HEK293 (cell line): Measurements from ENCODE around the gene PRKCE.

Experiments used
- CTCF ChIA-PET: fragments of 350-600 bp; formaldehyde crosslinking; extraction: SDS; loops from one replicate; lab custom pipeline; 2021; ENCODE audit warnings: antibody characterized with exemption; lab: Yijun Ruan, JAX
- POLR2A ChIA-PET: fragments of 300-600 bp; formaldehyde crosslinking; extraction: SDS; loops from one replicate; lab custom pipeline; 2020; ENCODE audit warnings: antibody characterized with exemption, inconsistent platforms; lab: Yijun Ruan, JAX
- H3K27ac ChIP-seq: fragments of 200-500 bp; sonication (Bioruptor generic); 2 replicates; pipeline ENCODE4 v1.5.1; 2014; ENCODE audit warnings: low read depth, low read length, control low read depth, inconsistent platforms; ENCODE audit errors: extremely low read depth
- H3K36me3 ChIP-seq, 2 experiments: fragments of 200-500 bp in 1 of 2; sonication (Bioruptor generic) in 1 of 2; 1 replicate in 1 of 2; 2 replicates in 1 of 2; pipeline ENCODE4 v1.5.1; 2014 to 2017; ENCODE audit warnings: inconsistent platforms in 2 of 2, low read length in 2 of 2; ENCODE audit not compliant: control insufficient read depth in 2 of 2, insufficient read depth in 1 of 2
- H3K4me1 ChIP-seq: fragments of 200-500 bp; sonication (Bioruptor generic); 2 replicates; pipeline ENCODE4 v1.5.1; 2014; ENCODE audit warnings: mild to moderate bottlenecking, low read length, inconsistent platforms; ENCODE audit not compliant: control insufficient read depth, insufficient read depth
- H3K4me3 ChIP-seq: 2 replicates; pipeline ENCODE4 v1.5.1; 2011; ENCODE audit warnings: low read depth, mild to moderate bottlenecking, control low read depth, low read length, moderate library complexity
- H3K9me3 ChIP-seq: fragments of 200-500 bp; sonication (Bioruptor generic); 2 replicates; pipeline ENCODE4 v1.5.1; 2014; ENCODE audit warnings: low read depth, low read length, inconsistent platforms; ENCODE audit not compliant: control insufficient read depth, insufficient read depth
- GLIS1 ChIP-seq: fragments of 450-650 bp; formaldehyde crosslinking; IDR thresholded peaks from 2 replicates; pipeline ENCODE4 v1.5.1; 2016; ENCODE audit warnings: missing biosample characterization, missing genetic modification characterization
- KLF8 ChIP-seq: fragments of 450-650 bp; formaldehyde crosslinking; IDR thresholded peaks from 2 replicates; pipeline ENCODE4 v1.5.1; 2016; ENCODE audit warnings: missing biosample characterization, missing genetic modification characterization
- MEIS1 ChIP-seq: sonication (generic); formaldehyde crosslinking; IDR thresholded peaks from 2 replicates; pipeline ENCODE4 v1.8.1; 2022; ENCODE audit warnings: missing genetic modification reagents, mild to moderate bottlenecking, borderline replicate concordance
- TCF7L2 ChIP-seq: IDR thresholded peaks from 2 replicates; pipeline ENCODE4 v1.6.1; 2011; ENCODE audit warnings: low read depth, mild to moderate bottlenecking, inconsistent platforms, low read length, moderate library complexity, borderline replicate concordance
- YY2 ChIP-seq: fragments of 450-650 bp; formaldehyde crosslinking; IDR thresholded peaks from 2 replicates; pipeline ENCODE4 v1.5.1; 2016; ENCODE audit warnings: missing biosample characterization, missing genetic modification characterization
- ZBTB1 ChIP-seq: fragments of 450-650 bp; formaldehyde crosslinking; IDR thresholded peaks from 2 replicates; pipeline ENCODE4 v1.5.1; 2016; ENCODE audit warnings: missing biosample characterization, missing genetic modification characterization
- ZNF394 ChIP-seq: fragments of 450-650 bp; formaldehyde crosslinking; IDR thresholded peaks from 2 replicates; pipeline ENCODE4 v1.5.1; 2016; ENCODE audit warnings: missing biosample characterization, missing genetic modification characterization, mild to moderate bottlenecking, moderate library complexity, borderline replicate concordance
- ZNF416 ChIP-seq: fragments of 450-650 bp; formaldehyde crosslinking; IDR thresholded peaks from 2 replicates; pipeline ENCODE4 v1.5.1; 2016; ENCODE audit warnings: missing biosample characterization, missing genetic modification characterization
- ZNF423 ChIP-seq: fragments of 450-650 bp; formaldehyde crosslinking; IDR thresholded peaks from 2 replicates; pipeline ENCODE4 v1.5.1; 2016; ENCODE audit warnings: missing biosample characterization, missing genetic modification characterization
- ZNF555 ChIP-seq: fragments of 450-650 bp; formaldehyde crosslinking; conservative IDR thresholded peaks from 2 replicates; pipeline ENCODE4 v1.5.1; 2017; ENCODE audit warnings: missing biosample characterization, mild to moderate bottlenecking, missing genetic modification characterization, inconsistent platforms
- ZNF610 ChIP-seq: fragments of 450-650 bp; formaldehyde crosslinking; IDR thresholded peaks from 2 replicates; pipeline ENCODE4 v1.5.1; 2016; ENCODE audit warnings: missing biosample characterization, missing genetic modification characterization, borderline replicate concordance
- ZNF624 ChIP-seq: fragments of 450-650 bp; formaldehyde crosslinking; IDR thresholded peaks from 2 replicates; pipeline ENCODE4 v1.5.1; 2017; ENCODE audit warnings: missing biosample characterization, missing genetic modification characterization
- ZNF660 ChIP-seq: fragments of 450-650 bp; IDR thresholded peaks from 2 replicates; pipeline ENCODE4 v1.5.1; 2018; ENCODE audit warnings: missing biosample characterization, mild to moderate bottlenecking, missing genetic modification characterization
- ZNF677 ChIP-seq: fragments of 450-650 bp; IDR thresholded peaks from 2 replicates; pipeline ENCODE4 v1.5.0; 2018; ENCODE audit warnings: missing biosample characterization, mild to moderate bottlenecking, missing genetic modification characterization, moderate library complexity
- ZNF843 ChIP-seq: fragments of 450-650 bp; formaldehyde crosslinking; IDR thresholded peaks from 2 replicates; pipeline ENCODE4 v1.5.1; 2016; ENCODE audit warnings: missing biosample characterization, missing genetic modification characterization
- TF ChIP-seq, protein P1 (sequence below): fragments of 450-650 bp; formaldehyde crosslinking; IDR thresholded peaks from 2 replicates; pipeline ENCODE4 v1.5.1; 2016; ENCODE audit warnings: missing biosample characterization, missing genetic modification characterization
- TF ChIP-seq, protein P2 (sequence below): fragments of 450-650 bp; IDR thresholded peaks from 2 replicates; pipeline ENCODE4 v1.5.1; 2018; ENCODE audit warnings: missing biosample characterization, missing genetic modification characterization
- TF ChIP-seq, protein P3 (sequence below): fragments of 450-650 bp; formaldehyde crosslinking; IDR thresholded peaks from 2 replicates; pipeline ENCODE4 v1.5.1; 2016; ENCODE audit warnings: missing biosample characterization, missing genetic modification characterization
- TF ChIP-seq, protein P4 (sequence below): fragments of 450-650 bp; formaldehyde crosslinking; IDR thresholded peaks from 2 replicates; pipeline ENCODE4 v1.5.1; 2016; ENCODE audit warnings: missing biosample characterization, missing genetic modification characterization
- TF ChIP-seq, protein P5 (sequence below): fragments of 450-650 bp; formaldehyde crosslinking; IDR thresholded peaks from 2 replicates; pipeline ENCODE4 v1.5.1; 2016; ENCODE audit warnings: missing biosample characterization, missing genetic modification characterization

Gene PRKCE

DNA sequence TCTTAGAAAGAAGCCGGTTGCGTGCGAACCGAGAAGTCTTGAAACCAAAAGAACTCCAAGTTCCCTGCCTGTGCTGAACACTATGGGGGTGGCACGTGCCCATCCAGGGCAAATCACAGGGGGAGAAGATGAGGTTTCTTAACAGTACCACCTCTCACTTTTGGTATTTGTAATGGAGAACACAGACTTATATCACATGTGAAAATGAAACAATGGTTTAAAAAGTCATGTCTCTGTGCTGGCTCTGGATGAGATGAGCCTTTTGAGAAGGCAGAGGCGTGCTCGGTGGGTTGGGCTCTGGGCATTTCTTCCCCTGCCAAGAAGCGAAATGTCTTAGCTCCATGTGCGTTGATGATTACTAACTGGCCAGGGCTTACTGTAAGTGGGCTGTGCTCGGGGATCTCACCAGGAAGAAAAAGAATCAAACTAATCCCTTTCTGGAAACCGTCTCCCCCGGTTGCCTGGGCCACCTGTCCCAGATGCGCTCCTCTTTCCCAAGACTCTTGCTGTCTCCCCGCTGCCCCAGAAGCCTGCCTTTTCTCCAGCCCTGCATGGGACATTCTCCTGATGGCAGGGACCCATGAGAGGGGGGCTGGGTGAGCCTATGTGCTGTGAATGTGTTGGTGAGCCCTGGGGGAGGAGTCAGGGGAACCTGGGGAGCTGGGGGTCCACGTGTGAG lies 252.9 kb downstream of the PRKCE start:
- no peak overlapping the region for H3K27ac ChIP-seq
- H3K9me3 ChIP-seq: no peaks in the 10 kb centered on the region
- H3K36me3 ChIP-seq: no peaks in the 10 kb centered on the region
- ChIA-PET CTCF (no interaction called here), POLR2A (no interaction called here)
- no peaks in the 10 kb centered on the region for H3K4me1 ChIP-seq
- no peak overlapping the region for H3K4me3 ChIP-seq
- TF ChIP-seq ZNF416 (no peak), ZNF610 (no peak), ZNF660 (tag by site-specific recombination) (no peak), ZNF843 (tag by site-specific recombination) (no peak), ZNF394 (tag by site-specific recombination) (no peak), ZNF677 (no peak), ZBTB1 (tag by site-specific recombination) (no peak), KLF8 (no peak), ZNF423 (tag by site-specific recombination) (no peak), MEIS1 (CRISPR knock-in tag) (no peak), YY2 (no peak), ZNF555 (tag by site-specific recombination) (no peak), ZNF624 (tag by site-specific recombination) (no peak), TCF7L2 (no peak), GLIS1 (tag by site-specific recombination) (no peak)
- TF ChIP-seq, protein P1, sequence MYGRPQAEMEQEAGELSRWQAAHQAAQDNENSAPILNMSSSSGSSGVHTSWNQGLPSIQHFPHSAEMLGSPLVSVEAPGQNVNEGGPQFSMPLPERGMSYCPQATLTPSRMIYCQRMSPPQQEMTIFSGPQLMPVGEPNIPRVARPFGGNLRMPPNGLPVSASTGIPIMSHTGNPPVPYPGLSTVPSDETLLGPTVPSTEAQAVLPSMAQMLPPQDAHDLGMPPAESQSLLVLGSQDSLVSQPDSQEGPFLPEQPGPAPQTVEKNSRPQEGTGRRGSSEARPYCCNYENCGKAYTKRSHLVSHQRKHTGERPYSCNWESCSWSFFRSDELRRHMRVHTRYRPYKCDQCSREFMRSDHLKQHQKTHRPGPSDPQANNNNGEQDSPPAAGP (tag by site-specific recombination): no peak
- TF ChIP-seq, protein P2, sequence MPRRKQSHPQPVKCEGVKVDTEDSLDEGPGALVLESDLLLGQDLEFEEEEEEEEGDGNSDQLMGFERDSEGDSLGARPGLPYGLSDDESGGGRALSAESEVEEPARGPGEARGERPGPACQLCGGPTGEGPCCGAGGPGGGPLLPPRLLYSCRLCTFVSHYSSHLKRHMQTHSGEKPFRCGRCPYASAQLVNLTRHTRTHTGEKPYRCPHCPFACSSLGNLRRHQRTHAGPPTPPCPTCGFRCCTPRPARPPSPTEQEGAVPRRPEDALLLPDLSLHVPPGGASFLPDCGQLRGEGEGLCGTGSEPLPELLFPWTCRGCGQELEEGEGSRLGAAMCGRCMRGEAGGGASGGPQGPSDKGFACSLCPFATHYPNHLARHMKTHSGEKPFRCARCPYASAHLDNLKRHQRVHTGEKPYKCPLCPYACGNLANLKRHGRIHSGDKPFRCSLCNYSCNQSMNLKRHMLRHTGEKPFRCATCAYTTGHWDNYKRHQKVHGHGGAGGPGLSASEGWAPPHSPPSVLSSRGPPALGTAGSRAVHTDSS (tag by site-specific recombination): no peak
- TF ChIP-seq, protein P3, sequence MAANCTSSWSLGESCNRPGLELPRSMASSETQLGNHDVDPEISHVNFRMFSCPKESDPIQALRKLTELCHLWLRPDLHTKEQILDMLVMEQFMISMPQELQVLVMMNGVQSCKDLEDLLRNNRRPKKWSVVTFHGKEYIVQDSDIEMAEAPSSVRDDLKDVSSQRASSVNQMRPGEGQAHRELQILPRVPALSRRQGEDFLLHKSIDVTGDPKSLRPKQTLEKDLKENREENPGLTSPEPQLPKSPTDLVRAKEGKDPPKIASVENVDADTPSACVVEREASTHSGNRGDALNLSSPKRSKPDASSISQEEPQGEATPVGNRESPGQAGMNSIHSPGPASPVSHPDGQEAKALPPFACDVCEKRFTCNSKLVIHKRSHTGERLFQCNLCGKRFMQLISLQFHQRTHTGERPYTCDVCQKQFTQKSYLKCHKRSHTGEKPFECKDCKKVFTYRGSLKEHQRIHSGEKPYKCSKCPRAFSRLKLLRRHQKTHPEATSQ (tag by site-specific recombination): no peak
- TF ChIP-seq, protein P4, sequence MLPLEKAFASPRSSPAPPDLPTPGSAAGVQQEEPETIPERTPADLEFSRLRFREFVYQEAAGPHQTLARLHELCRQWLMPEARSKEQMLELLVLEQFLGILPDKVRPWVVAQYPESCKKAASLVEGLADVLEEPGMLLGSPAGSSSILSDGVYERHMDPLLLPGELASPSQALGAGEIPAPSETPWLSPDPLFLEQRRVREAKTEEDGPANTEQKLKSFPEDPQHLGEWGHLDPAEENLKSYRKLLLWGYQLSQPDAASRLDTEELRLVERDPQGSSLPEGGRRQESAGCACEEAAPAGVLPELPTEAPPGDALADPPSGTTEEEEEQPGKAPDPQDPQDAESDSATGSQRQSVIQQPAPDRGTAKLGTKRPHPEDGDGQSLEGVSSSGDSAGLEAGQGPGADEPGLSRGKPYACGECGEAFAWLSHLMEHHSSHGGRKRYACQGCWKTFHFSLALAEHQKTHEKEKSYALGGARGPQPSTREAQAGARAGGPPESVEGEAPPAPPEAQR (tag by site-specific recombination): no peak
- TF ChIP-seq, protein P5, sequence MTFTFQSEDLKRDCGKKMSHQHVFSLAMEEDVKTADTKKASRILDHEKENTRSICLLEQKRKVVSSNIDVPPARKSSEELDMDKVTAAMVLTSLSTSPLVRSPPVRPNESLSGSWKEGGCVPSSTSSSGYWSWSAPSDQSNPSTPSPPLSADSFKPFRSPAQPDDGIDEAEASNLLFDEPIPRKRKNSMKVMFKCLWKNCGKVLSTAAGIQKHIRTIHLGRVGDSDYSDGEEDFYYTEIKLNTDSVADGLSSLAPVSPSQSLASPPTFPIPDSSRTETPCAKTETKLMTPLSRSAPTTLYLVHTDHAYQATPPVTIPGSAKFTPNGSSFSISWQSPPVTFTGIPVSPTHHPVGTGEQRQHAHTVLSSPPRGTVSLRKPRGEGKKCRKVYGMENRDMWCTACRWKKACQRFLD (tag by site-specific recombination): no peak
